GM12891 (cell line): ENCODE measurements around the gene KLLN.

Experiments
- POLR2A ChIP-seq: IDR thresholded peaks from 2 replicates; pipeline ENCODE4 v1.6.1; 2011; ENCODE audit warnings: low read depth, low read length, control low read depth
- POLR2AphosphoS5 ChIP-seq: IDR thresholded peaks from 2 replicates; pipeline ENCODE4 v1.6.1; 2011; ENCODE audit warnings: low read depth, low read length, control low read depth
- POU2F2 ChIP-seq: IDR thresholded peaks from 2 replicates; pipeline ENCODE4 v1.6.1; 2011; ENCODE audit warnings: low read depth, mild to moderate bottlenecking, control low read depth, low read length, moderate library complexity
- TAF1 ChIP-seq: IDR thresholded peaks from 2 replicates; pipeline ENCODE4 v1.6.1; 2011; ENCODE audit warnings: low read depth, low read length, control low read depth

- TF ChIP-seq POLR2A (no peak), POLR2AphosphoS5 (no peak), TAF1 (no peak), POU2F2 (no peak)
These were observed 4.1 kb upstream of the KLLN start for GRCh38 chr10:87867453-87867852.
